ENCODE measurements around the gene MYL4. TPM values are rescaled to one million over a fixed set of nuclear protein-coding genes. Genes with fewer than 3 reads are reported as not detected.

MYL4 gene
- total and polyA plus RNA-seq, 10 of the 15 experiments (the other 5 are each of a cell fraction or from before 2014, with no cell fraction given), result 0.23 to 1.6 (median 0.58) TPM; not detected in 3

DNA sequence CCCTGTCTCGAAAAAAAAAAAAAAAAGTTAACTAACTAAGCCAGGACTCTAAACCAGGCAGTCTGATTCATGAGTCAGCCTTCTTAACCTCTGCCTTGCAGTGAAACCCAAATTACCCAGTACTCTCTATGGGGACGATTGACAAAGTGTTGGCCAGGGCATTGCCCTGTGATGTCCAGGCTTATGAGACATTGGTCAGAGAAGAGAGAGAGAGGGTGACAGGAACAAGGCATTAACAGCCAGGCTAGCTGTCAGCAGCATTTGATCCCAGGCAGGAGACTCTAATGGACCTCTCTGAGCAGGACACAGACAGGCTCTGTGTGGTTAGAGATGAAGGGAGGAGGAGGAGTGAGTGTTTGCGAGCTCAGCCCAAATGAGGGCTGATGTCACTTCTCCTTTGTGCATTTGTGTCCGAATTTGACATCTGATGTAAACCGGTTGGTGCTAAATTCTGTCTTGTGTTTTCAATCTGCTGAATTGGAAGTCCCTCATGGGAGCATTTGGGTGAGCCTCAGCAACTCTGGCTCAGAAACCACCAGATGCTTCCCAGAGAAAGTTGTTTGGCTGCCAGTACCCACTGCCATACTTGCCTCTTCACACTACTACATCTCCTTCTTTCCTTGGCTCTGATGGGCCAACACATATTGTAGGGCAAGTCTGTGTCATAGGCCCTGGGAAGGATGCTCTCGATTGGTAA, 4.3 kb upstream of the MYL4 start (continued):
- TF ChIP-seq MLLT1 (IDR thresholded peaks at IDR 0.05) (no peak), RAD51 (IDR thresholded peaks at IDR 0.05) (no peak), PKNOX1 (IDR thresholded peaks at IDR 0.05) (no peak; the same call in none of the 2 replicates), SMARCA5 (IDR thresholded peaks at IDR 0.05) (peak; percentile 67), PBX3 (IDR thresholded peaks at IDR 0.05; ENCODE audit: insufficient replicate concordance, low read depth, low read length) (no peak), ESRRA (IDR thresholded peaks at IDR 0.05; ENCODE audit: low read length) (no peak), E2F8 (IDR thresholded peaks at IDR 0.05; ENCODE audit: low read depth, partially characterized antibody) (no peak), TAF1 (IDR thresholded peaks at IDR 0.05; ENCODE audit: borderline replicate concordance, low read depth, low read length) (no peak), FOXM1 (IDR thresholded peaks at IDR 0.05; ENCODE audit: low read depth, low read length) (0 out of 2 replicates have a peak, but pooled peaks have one; percentile 16), CREB1 (IDR thresholded peaks at IDR 0.05; ENCODE audit: low read depth) (0 out of 2 replicates have a peak, but pooled peaks have one; percentile 52), BACH1 (IDR thresholded peaks at IDR 0.05; ENCODE audit: borderline replicate concordance) (no peak), HCFC1 (IDR thresholded peaks at IDR 0.05; ENCODE audit: low read length) (no peak), ATF7 (IDR thresholded peaks at IDR 0.05; ENCODE audit: low read depth) (peak; percentile 86), NFYB (IDR thresholded peaks at IDR 0.05; ENCODE audit: insufficient read depth, low read depth, low read length) (no peak), SMAD5 (IDR thresholded peaks at IDR 0.05; ENCODE audit: low read depth) (no peak), EP300 (IDR thresholded peaks at IDR 0.05; ENCODE audit: borderline replicate concordance in 1 of 2, control insufficient read depth in 1 of 2, low read depth in 2 of 2, low read length in 2 of 2) (peak in 1 of 2 experiments; percentile 48; a peak in 1 of 4 replicates), REST (IDR thresholded peaks at IDR 0.05; ENCODE audit: low read depth, low read length) (no peak)
- TF ChIP-seq, protein P1, sequence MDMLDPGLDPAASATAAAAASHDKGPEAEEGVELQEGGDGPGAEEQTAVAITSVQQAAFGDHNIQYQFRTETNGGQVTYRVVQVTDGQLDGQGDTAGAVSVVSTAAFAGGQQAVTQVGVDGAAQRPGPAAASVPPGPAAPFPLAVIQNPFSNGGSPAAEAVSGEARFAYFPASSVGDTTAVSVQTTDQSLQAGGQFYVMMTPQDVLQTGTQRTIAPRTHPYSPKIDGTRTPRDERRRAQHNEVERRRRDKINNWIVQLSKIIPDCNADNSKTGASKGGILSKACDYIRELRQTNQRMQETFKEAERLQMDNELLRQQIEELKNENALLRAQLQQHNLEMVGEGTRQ (IDR thresholded peaks at IDR 0.05; ENCODE audit: borderline replicate concordance, low read depth, low read length), result no peak

Data from GM12878 (cell line).